ENCODE measurements around the gene PTPRF. TPM values are rescaled to one million over a fixed set of nuclear protein-coding genes. Genes with fewer than 3 reads are reported as not detected.

Gene PTPRF
- total RNA-seq, 3 donors from 2014 or later (not counting 1 experiment from before 2014, with no cell fraction given), result 0.12 to 1.9 TPM; not detected in 1

- Mint-ChIP-seq H3K4me3 (no peak overlapping the region), H3K27ac (no peak overlapping the region), H3K9me3 (no peaks in the 10 kb centered on the region), H3K27me3 (ENCODE audit: low read depth in 2 of 2) (peaks cover 0 to 9% of the 10 kb centered on the region in 2 donors), H3K36me3 (no peaks in the 10 kb centered on the region), H3K4me1 (peaks cover 0 to 5% of the 10 kb centered on the region in 2 donors)
- intact Hi-C loops (cut with micrococcal nuclease), result no loop called here
- H3K4me3 ChIP-seq (ENCODE audit: low read length), result no peak overlapping the region
- no peak for TF ChIP-seq CTCF (IDR thresholded peaks at IDR 0.05)
- no peak for DNase-seq
- WGBS (ENCODE audit: insufficient coverage), result 96% methylated on average over 39 of the region's 39 CpGs
- peaks cover 2% of the 10 kb centered on the region for H3K4me1 ChIP-seq (ENCODE audit: control insufficient read depth, insufficient read depth, low read length)
- no peaks in the 10 kb centered on the region for H3K27me3 ChIP-seq (ENCODE audit: control insufficient read depth, insufficient read depth, low read length)
- H3K27ac ChIP-seq (ENCODE audit: low read length), result no peak overlapping the region
- no peaks in the 10 kb centered on the region for H3K36me3 ChIP-seq (ENCODE audit: control insufficient read depth, insufficient read depth, low read length)
- H3K9me3 ChIP-seq (ENCODE audit: control insufficient read depth, insufficient read depth, low read length), result no peaks in the 10 kb centered on the region
- no peak for ATAC-seq
Measured at GRCh38 chr1:43591181-43591580, 60.5 kb downstream of the PTPRF start.

- H3K9me3 ChIP-seq (ENCODE audit: control insufficient read depth, insufficient read depth, low read length), result no peaks in the 10 kb centered on the region
- H3K4me1 Mint-ChIP-seq, result peaks cover 0 to 5% of the 10 kb centered on the region in 2 donors
- H3K36me3 ChIP-seq (ENCODE audit: control insufficient read depth, insufficient read depth, low read length), result no peaks in the 10 kb centered on the region
- no peak overlapping the region for H3K27ac Mint-ChIP-seq
- H3K36me3 Mint-ChIP-seq, result no peaks in the 10 kb centered on the region
- H3K27me3 Mint-ChIP-seq (ENCODE audit: low read depth in 2 of 2), result peaks cover 0 to 9% of the 10 kb centered on the region in 2 donors
- no peaks in the 10 kb centered on the region for H3K27me3 ChIP-seq (ENCODE audit: control insufficient read depth, insufficient read depth, low read length)
- no peak for DNase-seq
- intact Hi-C loops (cut with micrococcal nuclease), result no loop called here
- ATAC-seq, result no peak
- no peak overlapping the region for H3K27ac ChIP-seq (ENCODE audit: low read length)
- no peaks in the 10 kb centered on the region for H3K9me3 Mint-ChIP-seq
- no peak overlapping the region for H3K4me3 Mint-ChIP-seq
- no peak for TF ChIP-seq CTCF (IDR thresholded peaks at IDR 0.05)
- no peak overlapping the region for H3K4me3 ChIP-seq (ENCODE audit: low read length)
- H3K4me1 ChIP-seq (ENCODE audit: control insufficient read depth, insufficient read depth, low read length), result peaks cover 2% of the 10 kb centered on the region
- WGBS (ENCODE audit: insufficient coverage), result 90% methylated on average over 11 of the region's 11 CpGs
Measured at GRCh38 chr1:43592051-43592665, 61.5 kb downstream of the PTPRF start.

- Histone ChIP-seq H3K27ac (ENCODE audit: low read length) (no peak overlapping the region), H3K9me3 (ENCODE audit: control insufficient read depth, insufficient read depth, low read length) (no peaks in the 10 kb centered on the region), H3K36me3 (ENCODE audit: control insufficient read depth, insufficient read depth, low read length) (no peaks in the 10 kb centered on the region), H3K4me1 (ENCODE audit: control insufficient read depth, insufficient read depth, low read length) (peaks cover 2% of the 10 kb centered on the region), H3K4me3 (ENCODE audit: low read length) (no peak overlapping the region), H3K27me3 (ENCODE audit: control insufficient read depth, insufficient read depth, low read length) (no peaks in the 10 kb centered on the region)
- H3K4me1 Mint-ChIP-seq, result peaks cover 0 to 5% of the 10 kb centered on the region in 2 donors
- H3K36me3 Mint-ChIP-seq, result no peaks in the 10 kb centered on the region
- H3K27ac Mint-ChIP-seq, result no peak overlapping the region
- no peak overlapping the region for H3K4me3 Mint-ChIP-seq
- H3K9me3 Mint-ChIP-seq, result no peaks in the 10 kb centered on the region
- peaks cover 0 to 9% of the 10 kb centered on the region in 2 donors for H3K27me3 Mint-ChIP-seq (ENCODE audit: low read depth in 2 of 2)
- intact Hi-C loops (cut with micrococcal nuclease), result no loop called here
- DNase-seq (no peak), ATAC-seq (peak in 2 of 3 donors; percentile 34 to 70)
- WGBS (ENCODE audit: insufficient coverage), result 54% methylated on average over 15 of the region's 16 CpGs
- no peak for TF ChIP-seq CTCF (IDR thresholded peaks at IDR 0.05)
Measured at GRCh38 chr1:43592974-43593683, 62.4 kb downstream of the PTPRF start.
